ENCODE results near the gene PTGR3.
A peak's percentile ranks its signal among the peaks of the same experiment; 100 is the strongest.

PTGR3 gene

GRCh38 chr18:75249175-75249518, 40.2 kb upstream of the PTGR3 start:
- H3K27me3 ChIP-seq (ENCODE audit: insufficient read depth, low read length): no peaks in the 10 kb centered on the region
- H3K4me3 ChIP-seq (ENCODE audit: low read depth, low read length): no peak overlapping the region
- no peak overlapping the region for H2AFZ ChIP-seq (ENCODE audit: low read length, unreplicated experiment)
- H3K36me3 ChIP-seq (ENCODE audit: insufficient read depth, low read length): no peaks in the 10 kb centered on the region
- peaks cover 42% of the 10 kb centered on the region for H3K4me1 ChIP-seq (ENCODE audit: control insufficient read depth, insufficient read depth, low read length, unreplicated experiment)
- H3K79me2 ChIP-seq (ENCODE audit: control insufficient read depth, insufficient read depth, low read length, unreplicated experiment): peaks cover 39% of the 10 kb centered on the region
- H3K27ac ChIP-seq (ENCODE audit: low read depth, low read length): no peak overlapping the region

- H3K4me3 ChIP-seq (ENCODE audit: low read depth, low read length): peak overlapping the region; percentile 76
- peak overlapping the region; percentile 93 for H2AFZ ChIP-seq (ENCODE audit: low read length, unreplicated experiment)
- H3K36me3 ChIP-seq (ENCODE audit: insufficient read depth, low read length): no peaks in the 10 kb centered on the region
- H3K4me1 ChIP-seq (ENCODE audit: control insufficient read depth, insufficient read depth, low read length, unreplicated experiment): peaks cover 36% of the 10 kb centered on the region
- H3K27me3 ChIP-seq (ENCODE audit: insufficient read depth, low read length): no peaks in the 10 kb centered on the region
- H3K27ac ChIP-seq (ENCODE audit: low read depth, low read length): peak overlapping the region; percentile 79
- peaks cover 34% of the 10 kb centered on the region for H3K79me2 ChIP-seq (ENCODE audit: control insufficient read depth, insufficient read depth, low read length, unreplicated experiment)
Measured at GRCh38 chr18:75248426-75249174, 39.7 kb upstream of the PTGR3 start.

DNA sequence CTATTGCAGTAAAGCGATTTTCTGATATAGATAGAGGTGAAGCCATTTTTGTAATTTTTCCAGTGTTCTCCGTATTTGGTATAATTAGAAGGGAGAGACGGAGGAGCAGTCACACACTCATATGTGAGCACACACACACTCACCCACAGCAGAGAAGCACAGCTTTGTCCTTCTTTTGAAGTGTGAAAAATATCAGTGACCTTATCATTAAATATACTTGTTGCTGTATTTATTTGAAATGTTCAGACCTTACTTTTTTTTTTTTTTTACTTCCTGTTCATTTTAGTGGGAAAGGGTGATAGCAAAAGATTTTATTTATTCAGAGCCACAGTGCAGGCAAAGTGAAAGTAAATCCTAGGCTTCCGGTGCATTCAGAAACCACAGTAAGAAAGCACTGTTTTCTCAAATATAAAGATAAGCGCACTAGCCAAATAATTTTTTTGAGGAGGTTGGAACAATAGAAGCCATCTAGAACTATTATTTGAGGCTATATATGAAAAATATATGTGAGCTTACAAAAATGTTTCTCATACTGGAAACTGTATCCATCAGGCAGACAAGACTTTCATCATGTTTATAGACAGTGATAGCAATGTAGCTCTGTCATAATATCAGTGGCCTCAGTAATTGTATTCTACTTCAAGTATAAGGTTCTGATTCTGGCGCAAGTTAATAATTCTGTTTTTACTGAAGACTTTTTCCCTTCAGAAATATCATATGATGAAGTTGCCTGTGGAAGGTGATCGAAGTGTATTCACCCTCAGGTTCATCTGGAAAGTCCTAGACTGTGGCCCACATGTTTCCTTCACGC, 38.9 kb upstream of the PTGR3 start:
- Histone ChIP-seq H3K79me2 (ENCODE audit: control insufficient read depth, insufficient read depth, low read length, unreplicated experiment) (peaks cover 27% of the 10 kb centered on the region), H3K4me3 (ENCODE audit: low read depth, low read length) (peak overlapping the region; percentile 76), H3K27ac (ENCODE audit: low read depth, low read length) (peak overlapping the region; percentile 79), H3K4me1 (ENCODE audit: control insufficient read depth, insufficient read depth, low read length, unreplicated experiment) (peaks cover 28% of the 10 kb centered on the region), H2AFZ (ENCODE audit: low read length, unreplicated experiment) (peak overlapping the region; percentile 93), H3K27me3 (ENCODE audit: insufficient read depth, low read length) (no peaks in the 10 kb centered on the region), H3K36me3 (ENCODE audit: insufficient read depth, low read length) (no peaks in the 10 kb centered on the region)

DNA sequence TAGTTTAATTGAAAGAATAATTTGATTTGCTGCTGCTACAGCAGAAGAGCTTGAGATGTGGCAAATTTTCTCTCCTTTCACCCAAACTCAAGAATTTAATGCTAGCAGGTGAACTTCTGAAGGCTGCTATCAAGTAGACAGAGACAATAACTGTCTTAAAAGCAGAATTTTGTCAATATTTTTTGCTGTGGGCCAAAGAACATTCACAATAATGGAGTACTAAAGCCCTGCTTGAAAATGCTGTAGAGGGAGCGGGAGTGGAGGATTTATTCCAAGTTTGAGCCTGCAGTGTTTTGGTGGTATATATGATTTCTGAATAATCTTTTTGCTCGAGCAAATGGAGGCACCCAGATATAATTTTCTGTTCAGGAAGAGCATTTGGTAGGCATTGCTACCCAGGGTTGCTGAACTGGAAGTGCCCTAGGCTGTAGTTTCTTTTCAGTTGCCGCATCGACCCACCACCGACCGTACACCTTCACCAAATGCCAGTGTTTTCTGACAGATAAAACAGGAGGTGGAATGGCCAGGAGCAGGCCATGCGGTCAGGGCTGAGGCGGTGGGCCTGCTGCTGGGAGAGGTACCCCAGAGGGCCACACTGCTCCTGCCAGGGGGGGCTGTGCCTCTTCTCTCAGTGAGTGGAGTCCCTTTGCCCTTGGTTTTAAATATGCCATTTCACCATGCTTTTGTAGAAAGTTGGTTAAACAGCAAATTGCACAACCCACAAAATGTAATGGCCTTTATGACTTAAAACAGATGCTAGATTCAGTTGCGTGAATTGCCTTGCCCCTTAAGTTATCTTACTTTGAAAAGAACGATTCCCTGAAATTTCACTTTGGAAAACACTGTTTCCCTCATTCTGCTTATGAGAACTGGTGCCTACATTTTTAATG, 38.0 kb upstream of the PTGR3 start:
- Histone ChIP-seq H3K4me1 (ENCODE audit: control insufficient read depth, insufficient read depth, low read length, unreplicated experiment) (peaks cover 22% of the 10 kb centered on the region), H3K27me3 (ENCODE audit: insufficient read depth, low read length) (no peaks in the 10 kb centered on the region), H3K79me2 (ENCODE audit: control insufficient read depth, insufficient read depth, low read length, unreplicated experiment) (peaks cover 25% of the 10 kb centered on the region), H3K4me3 (ENCODE audit: low read depth, low read length) (peak overlapping the region; percentile 76), H3K27ac (ENCODE audit: low read depth, low read length) (peak overlapping the region; percentile 79), H2AFZ (ENCODE audit: low read length, unreplicated experiment) (peak overlapping the region; percentile 93), H3K36me3 (ENCODE audit: insufficient read depth, low read length) (no peaks in the 10 kb centered on the region)

- H3K4me1 ChIP-seq (ENCODE audit: control insufficient read depth, insufficient read depth, low read length, unreplicated experiment): peaks cover 13% of the 10 kb centered on the region
- H3K4me3 ChIP-seq (ENCODE audit: low read depth, low read length): no peak overlapping the region
- H3K27me3 ChIP-seq (ENCODE audit: insufficient read depth, low read length): no peaks in the 10 kb centered on the region
- H3K27ac ChIP-seq (ENCODE audit: low read depth, low read length): no peak overlapping the region
- no peak overlapping the region for H2AFZ ChIP-seq (ENCODE audit: low read length, unreplicated experiment)
- peaks cover 25% of the 10 kb centered on the region for H3K79me2 ChIP-seq (ENCODE audit: control insufficient read depth, insufficient read depth, low read length, unreplicated experiment)
- H3K36me3 ChIP-seq (ENCODE audit: insufficient read depth, low read length): no peaks in the 10 kb centered on the region
Measured at GRCh38 chr18:75244351-75245313, 35.7 kb upstream of the PTGR3 start.

DNA sequence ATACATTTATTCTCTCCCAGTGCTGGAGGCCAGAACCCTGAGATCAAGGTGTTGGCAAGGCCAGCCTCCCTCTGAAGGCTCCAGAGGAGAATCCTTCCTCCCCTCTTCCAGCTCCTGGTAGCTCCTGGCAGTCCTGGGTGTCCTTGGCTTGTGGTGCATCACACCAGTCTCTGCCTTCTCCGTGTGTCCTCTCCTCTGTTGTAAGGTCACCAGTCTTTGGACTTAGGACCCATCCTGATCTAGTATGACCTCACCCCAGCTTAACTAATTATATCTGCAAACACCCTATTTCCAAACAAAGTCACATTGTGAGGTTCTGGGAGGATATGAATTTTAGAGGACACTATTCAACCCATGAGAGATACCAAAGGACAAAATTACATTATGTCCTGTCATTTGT, 32.8 kb upstream of the PTGR3 start:
- H3K27me3 ChIP-seq (ENCODE audit: insufficient read depth, low read length): no peaks in the 10 kb centered on the region
- H3K4me1 ChIP-seq (ENCODE audit: control insufficient read depth, insufficient read depth, low read length, unreplicated experiment): peaks cover 3% of the 10 kb centered on the region

DNA sequence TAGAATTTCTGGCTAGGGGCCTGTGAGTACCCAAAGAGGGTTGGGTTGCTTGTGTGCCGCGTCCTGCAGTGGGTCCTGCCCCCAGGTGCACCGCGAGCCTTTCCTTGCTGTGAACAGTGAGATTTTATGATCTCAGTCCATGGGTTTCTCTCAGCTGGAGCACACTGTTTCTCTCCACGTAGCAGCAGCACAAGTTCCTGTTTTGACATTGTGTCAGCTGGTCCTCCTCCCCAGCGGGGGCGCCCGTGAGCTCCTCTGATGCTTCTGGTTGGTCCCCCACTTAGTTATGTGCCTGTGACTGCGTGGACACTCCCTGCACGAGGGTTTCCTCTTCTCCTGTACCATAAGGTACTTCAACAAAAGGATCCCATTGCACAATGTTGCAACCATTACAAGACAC, 31.5 kb upstream of the PTGR3 start:
- H2AFZ ChIP-seq (ENCODE audit: low read length, unreplicated experiment): no peak overlapping the region
- H3K27ac ChIP-seq (ENCODE audit: low read depth, low read length): no peak overlapping the region
- no peaks in the 10 kb centered on the region for H3K27me3 ChIP-seq (ENCODE audit: insufficient read depth, low read length)
- no peaks in the 10 kb centered on the region for H3K4me1 ChIP-seq (ENCODE audit: control insufficient read depth, insufficient read depth, low read length, unreplicated experiment)
- H3K4me3 ChIP-seq (ENCODE audit: low read depth, low read length): no peak overlapping the region
- no peaks in the 10 kb centered on the region for H3K36me3 ChIP-seq (ENCODE audit: insufficient read depth, low read length)
- peaks cover 7% of the 10 kb centered on the region for H3K79me2 ChIP-seq (ENCODE audit: control insufficient read depth, insufficient read depth, low read length, unreplicated experiment)

More for the DNA sequence above, 32.8 kb upstream of the PTGR3 start:
- Histone ChIP-seq H3K27ac (ENCODE audit: low read depth, low read length) (no peak overlapping the region), H3K4me3 (ENCODE audit: low read depth, low read length) (no peak overlapping the region), H2AFZ (ENCODE audit: low read length, unreplicated experiment) (no peak overlapping the region), H3K79me2 (ENCODE audit: control insufficient read depth, insufficient read depth, low read length, unreplicated experiment) (peaks cover 17% of the 10 kb centered on the region), H3K36me3 (ENCODE audit: insufficient read depth, low read length) (no peaks in the 10 kb centered on the region)

- Histone ChIP-seq H3K79me2 (ENCODE audit: control insufficient read depth, insufficient read depth, low read length, unreplicated experiment) (peaks cover 7% of the 10 kb centered on the region), H3K27ac (ENCODE audit: low read depth, low read length) (no peak overlapping the region), H3K27me3 (ENCODE audit: insufficient read depth, low read length) (no peaks in the 10 kb centered on the region), H3K36me3 (ENCODE audit: insufficient read depth, low read length) (no peaks in the 10 kb centered on the region), H2AFZ (ENCODE audit: low read length, unreplicated experiment) (no peak overlapping the region), H3K4me3 (ENCODE audit: low read depth, low read length) (no peak overlapping the region), H3K4me1 (ENCODE audit: control insufficient read depth, insufficient read depth, low read length, unreplicated experiment) (no peaks in the 10 kb centered on the region)
Measured at GRCh38 chr18:75238786-75239185, 29.8 kb upstream of the PTGR3 start.

- H3K27me3 ChIP-seq (ENCODE audit: insufficient read depth, low read length): no peaks in the 10 kb centered on the region
- no peak overlapping the region for H3K4me3 ChIP-seq (ENCODE audit: low read depth, low read length)
- peaks cover 7% of the 10 kb centered on the region for H3K79me2 ChIP-seq (ENCODE audit: control insufficient read depth, insufficient read depth, low read length, unreplicated experiment)
- H2AFZ ChIP-seq (ENCODE audit: low read length, unreplicated experiment): no peak overlapping the region
- H3K27ac ChIP-seq (ENCODE audit: low read depth, low read length): no peak overlapping the region
- no peaks in the 10 kb centered on the region for H3K4me1 ChIP-seq (ENCODE audit: control insufficient read depth, insufficient read depth, low read length, unreplicated experiment)
- H3K36me3 ChIP-seq (ENCODE audit: insufficient read depth, low read length): no peaks in the 10 kb centered on the region
Measured at GRCh38 chr18:75238100-75238499, 29.2 kb upstream of the PTGR3 start.
